Stimulated activated naive CD8-positive, alpha-beta T cell treated with anti-CD3 and anti-CD28 coated beads, Interleukin-15, amount 100 ng/mL, for 72 hours (primary cell): Measurements from ENCODE around the gene PRKAA1.

Experiments
- ATAC-seq: fragments of 150-1000 bp; cut with Tn5 transposase; 2 replicates; pipeline ENCODE4 v1.10.0; 2021; ENCODE audit warnings: mild to moderate bottlenecking, moderate library complexity
- DNase-seq, 2 donors: peaks; one replicate each; pipeline ENCODE4 v3.0.0; 2021 to 2022
- H3K27ac Mint-ChIP-seq, 2 donors: one replicate each; pipeline ENCODE4 v1.8.0; 2022; ENCODE audit warnings: mild to moderate bottlenecking in 2 of 2, mixed read lengths in 2 of 2, moderate library complexity in 2 of 2
- H3K27me3 Mint-ChIP-seq: one replicate; pipeline ENCODE4 v1.8.0; 2022; ENCODE audit warnings: mixed read lengths
- H3K4me1 Mint-ChIP-seq: one replicate; pipeline ENCODE4 v1.8.0; 2022; ENCODE audit warnings: mild to moderate bottlenecking, mixed read lengths
- H3K4me3 Mint-ChIP-seq, 2 donors: one replicate each; pipeline ENCODE4 v1.8.0; 2022; ENCODE audit warnings: mild to moderate bottlenecking in 2 of 2, mixed read lengths in 2 of 2, moderate library complexity in 1 of 2
- H3K9me3 Mint-ChIP-seq, 2 donors: one replicate each; pipeline ENCODE4 v1.8.0; 2022; ENCODE audit warnings: mixed read lengths in 2 of 2

The PRKAA1 gene

DNA sequence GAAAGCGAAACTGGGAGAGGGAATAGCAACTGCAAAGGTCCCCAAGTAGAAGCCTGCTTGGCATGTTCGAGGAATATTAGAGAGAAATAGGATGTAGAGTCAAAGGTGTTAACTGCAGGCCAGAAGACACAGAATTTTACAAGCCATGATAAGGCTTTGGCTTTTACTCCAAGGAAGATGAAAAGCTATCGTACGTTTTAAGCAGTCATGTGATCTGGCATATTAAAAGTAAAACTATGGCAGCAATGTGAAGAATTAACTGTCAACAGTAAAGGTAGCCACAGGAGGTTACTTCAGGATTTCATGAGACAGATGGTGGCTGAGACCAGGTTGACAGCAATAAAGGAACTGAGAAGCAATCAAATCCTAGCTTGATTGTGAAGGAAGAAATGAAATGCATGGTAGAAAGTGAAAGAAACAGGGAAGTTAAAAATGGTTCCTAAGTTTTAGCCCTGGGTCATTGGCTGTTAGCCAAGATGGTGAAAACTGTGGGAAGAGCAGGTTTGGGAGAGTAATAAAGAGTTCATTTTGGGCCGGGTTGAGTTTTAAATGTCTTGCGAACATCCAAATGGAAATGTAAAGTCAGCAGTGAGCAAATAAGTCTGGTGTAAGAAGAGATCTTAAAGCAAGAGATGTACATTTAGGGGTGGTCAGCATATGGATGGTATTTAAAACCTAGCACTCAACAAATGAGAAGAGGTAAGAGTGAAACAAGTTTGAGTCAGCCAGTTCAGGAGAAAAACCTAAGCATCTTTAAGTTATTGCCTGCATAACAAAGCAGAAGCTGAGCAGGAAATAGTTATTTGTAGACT lies 22.1 kb downstream of the PRKAA1 start:
- Mint-ChIP-seq H3K4me3 (no peak overlapping the region), H3K9me3 (no peaks in the 10 kb centered on the region), H3K4me1 (peaks cover 21% of the 10 kb centered on the region), H3K27ac (peak overlapping the region in 1 of 2 donors; percentile 38), H3K27me3 (no peaks in the 10 kb centered on the region)
- ATAC-seq (no peak), DNase-seq (no peak)

DNA sequence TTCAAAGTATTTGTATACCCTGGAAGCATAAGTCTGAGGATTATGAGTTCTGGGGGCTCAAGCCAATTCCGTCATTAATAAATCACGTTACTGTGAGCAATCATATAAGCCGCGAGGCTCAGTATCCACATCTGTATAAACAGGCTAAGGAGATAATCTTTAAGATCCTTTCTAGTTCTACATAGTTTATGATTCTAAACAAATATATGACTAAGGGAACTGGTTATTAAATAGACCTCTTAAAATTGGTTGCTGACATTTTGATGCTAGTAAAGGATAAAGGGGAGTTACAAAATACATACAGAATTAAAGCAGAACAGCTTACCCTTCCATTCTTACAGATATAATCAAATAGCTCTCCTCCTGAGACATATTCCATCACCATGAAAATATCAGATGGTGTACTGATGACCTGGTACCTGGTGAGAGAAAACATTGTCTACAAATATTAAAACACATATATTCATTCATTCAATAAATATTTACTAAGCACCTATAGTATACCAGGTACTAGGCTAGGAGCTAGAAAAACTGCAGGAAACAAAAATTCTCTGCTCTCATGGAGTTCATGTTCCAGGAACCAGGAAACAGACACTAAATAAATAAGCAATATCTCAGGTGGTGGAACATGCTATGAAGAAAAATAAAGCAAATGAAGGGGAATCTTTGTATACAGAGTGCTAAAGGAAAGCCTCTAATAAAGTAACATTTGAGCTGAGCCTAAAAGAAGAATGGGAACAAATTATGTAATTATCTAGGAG lies 22.9 kb downstream of the PRKAA1 start:
- no peak for ATAC-seq
- Mint-ChIP-seq H3K4me1 (peaks cover 15% of the 10 kb centered on the region), H3K4me3 (no peak overlapping the region), H3K27me3 (no peaks in the 10 kb centered on the region), H3K9me3 (no peaks in the 10 kb centered on the region), H3K27ac (no peak overlapping the region)
- no peak for DNase-seq

DNA sequence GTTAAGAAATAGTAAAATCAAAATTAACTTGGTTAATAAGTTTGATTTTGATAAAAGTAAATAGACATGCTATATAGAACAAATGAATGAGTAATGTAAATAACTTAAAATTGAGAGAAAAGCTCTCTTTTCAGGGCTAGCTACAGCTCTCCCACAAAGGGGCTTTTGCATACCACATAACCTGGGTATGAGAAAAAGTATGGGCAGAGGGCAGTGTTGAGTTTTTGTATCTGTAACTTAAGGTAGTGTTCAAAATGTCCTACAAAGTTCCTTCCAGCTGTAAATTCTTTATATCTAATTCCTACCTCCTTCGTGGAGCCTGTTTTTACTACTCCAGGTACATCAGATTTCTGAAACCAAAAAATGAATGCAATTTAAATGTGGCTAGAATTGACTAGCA lies 23.6 kb downstream of the PRKAA1 start:
- H3K4me1 Mint-ChIP-seq = peaks cover 15% of the 10 kb centered on the region
- no peak overlapping the region for H3K27ac Mint-ChIP-seq
- H3K9me3 Mint-ChIP-seq = no peaks in the 10 kb centered on the region
- DNase-seq (no peak), ATAC-seq (no peak)
- no peak overlapping the region for H3K4me3 Mint-ChIP-seq
- H3K27me3 Mint-ChIP-seq = no peaks in the 10 kb centered on the region

DNA sequence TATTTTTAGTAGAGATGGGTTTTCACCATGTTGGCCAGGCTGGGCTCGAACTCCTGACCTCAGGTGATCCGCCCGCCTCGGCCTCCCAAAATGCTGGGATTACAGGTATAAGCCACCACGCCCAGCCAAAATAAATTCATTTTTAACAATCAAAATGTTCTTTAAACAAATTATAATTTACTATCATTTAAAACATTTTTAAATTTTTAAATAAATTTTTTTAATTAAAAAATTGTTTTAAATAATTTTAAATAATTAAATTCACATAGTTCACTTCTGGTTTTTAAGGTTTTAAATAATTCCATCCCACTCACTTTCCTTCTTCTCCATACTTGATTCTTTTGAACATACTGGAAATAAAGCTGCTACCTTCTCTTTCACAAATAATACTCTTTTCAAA lies 27.4 kb downstream of the PRKAA1 start:
- H3K9me3 Mint-ChIP-seq = no peaks in the 10 kb centered on the region
- H3K4me3 Mint-ChIP-seq = no peak overlapping the region
- DNase-seq (no peak), ATAC-seq (no peak)
- H3K4me1 Mint-ChIP-seq = peaks cover under 1% of the 10 kb centered on the region
- H3K27ac Mint-ChIP-seq = no peak overlapping the region
- H3K27me3 Mint-ChIP-seq = no peaks in the 10 kb centered on the region

DNA sequence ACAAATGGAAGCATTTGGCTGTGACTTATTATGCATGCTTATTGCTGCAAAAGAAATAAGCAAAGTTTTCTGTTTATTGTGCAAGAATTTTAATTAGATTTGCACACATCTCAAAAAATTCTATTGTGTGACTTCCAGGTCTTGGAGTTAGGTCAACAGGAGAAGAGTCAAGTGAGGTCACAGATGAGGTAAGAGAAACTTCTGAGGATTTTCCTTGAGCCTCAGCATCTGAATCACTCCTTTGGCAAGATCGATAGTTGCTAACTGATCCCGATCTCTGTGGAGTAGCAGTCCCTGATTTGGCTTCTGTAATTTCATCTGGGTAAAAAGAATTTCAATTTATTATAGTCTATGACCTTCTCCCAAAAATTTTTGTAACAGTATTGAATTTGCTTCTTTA lies 35.5 kb downstream of the PRKAA1 start:
- H3K27ac Mint-ChIP-seq = no peak overlapping the region
- DNase-seq (no peak), ATAC-seq (no peak)
- H3K4me3 Mint-ChIP-seq = no peak overlapping the region
- no peaks in the 10 kb centered on the region for H3K4me1 Mint-ChIP-seq
- no peaks in the 10 kb centered on the region for H3K27me3 Mint-ChIP-seq
- no peaks in the 10 kb centered on the region for H3K9me3 Mint-ChIP-seq

DNA sequence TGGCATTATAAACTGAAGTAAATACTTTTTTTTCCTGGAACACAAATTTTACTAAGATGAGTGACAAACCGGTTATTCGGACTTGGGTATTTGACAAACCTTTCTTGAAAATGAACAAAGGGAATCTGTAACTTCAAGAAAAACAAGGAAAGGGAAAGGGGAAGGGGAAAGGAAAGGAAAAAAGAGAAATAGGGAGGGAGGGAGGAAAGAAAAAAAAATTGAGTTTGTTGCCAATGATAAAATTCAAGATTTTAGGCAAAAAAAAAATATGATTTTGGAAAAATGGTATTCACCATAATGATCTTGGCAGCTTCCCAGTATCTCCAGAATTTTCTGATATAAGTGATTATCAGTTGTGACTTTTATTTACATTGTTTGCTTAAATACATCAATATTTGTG lies 40.8 kb downstream of the PRKAA1 start:
- Mint-ChIP-seq H3K9me3 (no peaks in the 10 kb centered on the region), H3K27ac (no peak overlapping the region), H3K27me3 (no peaks in the 10 kb centered on the region), H3K4me1 (no peaks in the 10 kb centered on the region), H3K4me3 (no peak overlapping the region)
- DNase-seq = no peak
- no peak for ATAC-seq

DNA sequence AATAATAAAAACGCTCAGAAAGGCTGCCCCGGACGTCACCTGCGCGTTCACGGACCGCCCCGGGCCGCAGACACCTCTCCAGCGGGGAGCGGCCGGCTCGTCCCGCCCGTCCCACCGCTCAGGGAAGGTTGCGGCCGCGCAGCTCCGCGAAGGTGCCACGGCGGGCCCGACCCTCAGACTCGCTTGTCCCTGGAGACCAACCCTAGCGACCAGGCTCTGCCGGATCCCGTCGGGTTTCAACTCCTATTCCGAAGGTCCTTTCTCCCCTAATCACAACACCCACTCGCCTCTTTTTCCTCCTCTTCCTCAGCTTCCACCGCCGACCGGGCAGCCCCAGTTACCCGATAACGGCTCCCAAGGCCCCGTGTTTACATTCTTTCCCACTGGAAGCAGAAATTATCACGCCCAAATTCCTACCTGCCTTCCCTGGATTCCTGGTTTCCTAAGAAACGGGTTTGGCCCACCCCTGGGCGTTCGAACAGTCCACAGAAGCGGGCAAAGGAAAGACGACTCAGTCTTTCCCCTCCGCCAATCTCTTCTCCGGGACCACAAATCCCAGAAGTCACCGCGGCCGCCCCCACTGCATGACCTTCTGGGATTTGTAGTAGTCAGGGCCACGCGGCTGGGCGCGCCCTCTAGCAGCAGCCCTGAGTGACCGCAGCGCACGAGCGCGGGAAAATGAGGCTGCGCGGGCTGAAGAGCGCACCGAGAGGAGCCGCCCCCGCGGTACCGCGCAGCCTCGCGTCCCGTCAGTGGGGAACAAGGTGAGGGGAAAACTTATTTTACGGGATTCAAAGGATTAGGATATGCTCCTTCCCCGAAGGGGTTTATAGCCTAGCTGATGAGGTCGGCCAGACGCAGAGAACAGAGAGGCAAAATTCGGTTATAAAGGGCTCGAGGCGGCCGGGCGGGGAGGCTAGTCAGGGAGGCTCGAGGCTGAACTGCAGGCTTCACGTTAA lies 42.5 kb downstream of the PRKAA1 start, which contains the start of gene TTC33:
Gene TTC33, minus strand, starts transcription at position 555 of the 959 bp plus-strand sequence. CDS start 8,943 bp downstream, outside the sequence.
- no peaks in the 10 kb centered on the region for H3K27me3 Mint-ChIP-seq
- H3K4me3 Mint-ChIP-seq = peak within 1 kb of the TSS in 1 of 2 donors; percentile 12
- H3K27ac Mint-ChIP-seq = no peak within 1 kb of the TSS
- H3K4me1 Mint-ChIP-seq = peaks cover 4% of the 10 kb centered on the region
- no peaks in the 10 kb centered on the region for H3K9me3 Mint-ChIP-seq
- peak; percentile 92 for ATAC-seq
- peak; percentile 92 to 96 for DNase-seq

DNA sequence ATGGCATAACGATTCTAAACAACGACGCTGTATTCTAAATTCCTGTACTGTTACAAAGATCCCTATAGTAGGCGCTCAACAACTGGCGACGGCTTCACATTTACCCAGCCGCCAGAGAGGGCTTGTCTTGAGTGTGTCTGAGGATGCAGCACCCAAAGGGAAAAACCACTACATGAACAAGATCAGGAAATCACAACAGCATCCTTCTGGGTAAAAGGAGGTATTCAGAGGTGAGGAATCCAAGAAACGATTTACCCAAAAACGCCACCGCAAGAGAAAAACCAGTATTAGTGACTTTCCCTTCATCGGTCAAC lies 43.1 kb downstream of the PRKAA1 start:
- Mint-ChIP-seq H3K4me3 (no peak overlapping the region), H3K27ac (no peak overlapping the region), H3K9me3 (no peaks in the 10 kb centered on the region), H3K4me1 (peaks cover 10% of the 10 kb centered on the region), H3K27me3 (no peaks in the 10 kb centered on the region)
- DNase-seq = peak; percentile 58 to 70
- ATAC-seq = peak; percentile 74

DNA sequence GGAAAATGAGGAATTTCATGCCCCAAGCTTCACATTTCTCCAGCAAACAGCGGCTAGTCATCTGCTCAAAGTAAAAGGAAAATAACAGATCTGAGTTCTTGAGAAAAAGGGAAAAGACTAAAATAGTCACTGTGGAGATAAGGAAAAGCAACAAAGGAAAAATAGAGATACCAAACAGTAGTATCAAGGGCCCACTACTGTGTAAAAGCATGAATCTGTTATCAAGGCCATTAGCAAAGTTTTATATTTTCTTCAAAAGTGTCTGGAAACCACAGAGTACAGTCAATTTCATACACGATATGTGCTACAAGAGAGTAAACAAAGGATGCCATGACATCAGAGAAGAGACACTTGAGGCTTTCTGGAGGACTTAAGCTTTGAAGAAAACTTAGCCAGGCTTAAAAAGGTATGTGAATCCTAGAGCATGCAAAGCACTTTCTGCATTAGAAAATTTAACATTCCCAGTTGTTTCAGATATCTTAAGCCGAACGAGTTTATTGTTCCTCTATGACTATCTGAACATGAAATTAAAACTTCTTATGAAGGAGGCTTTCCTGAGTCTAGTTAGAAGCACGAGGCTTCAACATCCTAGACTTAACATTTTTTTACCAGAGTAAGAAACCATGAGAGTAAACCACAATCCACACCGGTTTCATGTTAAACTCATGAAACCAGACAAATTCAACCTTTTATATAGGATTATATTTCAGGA lies 43.6 kb downstream of the PRKAA1 start:
- Mint-ChIP-seq H3K27ac (no peak overlapping the region), H3K4me3 (no peak overlapping the region), H3K4me1 (peaks cover 10% of the 10 kb centered on the region), H3K27me3 (no peaks in the 10 kb centered on the region), H3K9me3 (no peaks in the 10 kb centered on the region)
- peak; percentile 61 for ATAC-seq
- DNase-seq = no peak

DNA sequence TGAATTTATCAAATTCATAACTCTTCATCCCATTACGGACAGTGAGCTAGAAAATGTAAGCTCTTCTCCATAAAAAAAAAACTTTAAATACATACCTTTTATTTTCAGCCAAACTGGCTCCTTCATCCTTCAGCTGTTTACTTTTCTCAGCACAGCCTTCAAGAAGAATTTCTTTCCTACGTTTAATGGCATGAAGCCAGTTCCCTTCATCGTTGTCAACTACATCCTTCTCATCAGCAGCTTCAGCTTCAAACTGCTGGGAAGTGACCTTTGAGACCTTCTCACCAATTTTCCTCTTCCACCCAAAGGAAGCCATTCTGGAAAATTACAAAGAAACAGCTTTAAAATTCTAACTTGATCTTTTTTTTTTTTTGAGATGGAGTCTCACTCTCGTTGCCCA lies 51.5 kb downstream of the PRKAA1 start:
- ATAC-seq (no peak), DNase-seq (no peak)
- peaks cover 36% of the 10 kb centered on the region for H3K4me1 Mint-ChIP-seq
- H3K9me3 Mint-ChIP-seq = no peaks in the 10 kb centered on the region
- H3K4me3 Mint-ChIP-seq = no peak overlapping the region
- no peak overlapping the region for H3K27ac Mint-ChIP-seq
- H3K27me3 Mint-ChIP-seq = no peaks in the 10 kb centered on the region

DNA sequence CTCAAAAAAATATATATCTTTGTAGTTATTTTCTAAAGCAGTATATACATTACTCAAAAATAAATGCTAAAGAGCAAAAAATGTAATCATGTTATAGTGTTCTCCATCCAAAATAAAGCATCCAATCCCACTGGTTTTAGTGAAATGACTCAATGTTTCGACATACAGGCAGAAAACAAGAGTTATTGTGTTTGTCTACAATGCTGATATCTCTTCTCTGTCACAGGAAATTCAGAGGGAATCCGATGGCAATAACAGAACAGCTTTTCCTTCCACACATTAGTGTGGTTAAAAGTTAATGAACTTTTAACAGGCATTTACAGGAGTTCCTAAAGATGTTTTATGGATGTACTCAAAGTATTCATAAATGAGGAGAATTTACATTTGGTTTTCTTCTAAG lies 54.4 kb downstream of the PRKAA1 start:
- Mint-ChIP-seq H3K9me3 (peaks cover 7 to 9% of the 10 kb centered on the region in 2 donors), H3K27me3 (no peaks in the 10 kb centered on the region), H3K27ac (no peak overlapping the region), H3K4me3 (no peak overlapping the region), H3K4me1 (peaks cover 19% of the 10 kb centered on the region)
- ATAC-seq = no peak
- DNase-seq = no peak

DNA sequence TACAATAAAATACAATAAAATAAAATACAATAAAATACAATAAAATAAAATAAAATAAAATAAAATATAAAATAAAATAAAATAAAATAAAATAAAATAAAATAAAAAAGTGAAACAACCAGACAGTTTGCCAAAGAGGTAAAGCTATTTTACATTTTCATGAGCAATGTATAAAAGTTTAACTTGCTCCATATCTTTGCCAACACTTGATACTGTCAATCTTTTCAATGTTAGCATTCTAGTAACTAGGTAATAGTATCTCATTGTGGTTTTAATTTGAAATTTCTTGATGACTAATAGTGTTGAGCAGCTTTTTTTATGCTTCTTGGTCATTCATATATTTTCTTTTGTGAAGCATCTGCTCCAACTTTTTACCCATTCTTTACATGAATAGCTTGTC lies 59.7 kb downstream of the PRKAA1 start:
- DNase-seq = no peak
- H3K9me3 Mint-ChIP-seq = peaks cover 7 to 9% of the 10 kb centered on the region in 2 donors
- no peaks in the 10 kb centered on the region for H3K27me3 Mint-ChIP-seq
- no peak for ATAC-seq
- H3K4me3 Mint-ChIP-seq = no peak overlapping the region
- H3K4me1 Mint-ChIP-seq = peaks cover 30% of the 10 kb centered on the region
- no peak overlapping the region for H3K27ac Mint-ChIP-seq

DNA sequence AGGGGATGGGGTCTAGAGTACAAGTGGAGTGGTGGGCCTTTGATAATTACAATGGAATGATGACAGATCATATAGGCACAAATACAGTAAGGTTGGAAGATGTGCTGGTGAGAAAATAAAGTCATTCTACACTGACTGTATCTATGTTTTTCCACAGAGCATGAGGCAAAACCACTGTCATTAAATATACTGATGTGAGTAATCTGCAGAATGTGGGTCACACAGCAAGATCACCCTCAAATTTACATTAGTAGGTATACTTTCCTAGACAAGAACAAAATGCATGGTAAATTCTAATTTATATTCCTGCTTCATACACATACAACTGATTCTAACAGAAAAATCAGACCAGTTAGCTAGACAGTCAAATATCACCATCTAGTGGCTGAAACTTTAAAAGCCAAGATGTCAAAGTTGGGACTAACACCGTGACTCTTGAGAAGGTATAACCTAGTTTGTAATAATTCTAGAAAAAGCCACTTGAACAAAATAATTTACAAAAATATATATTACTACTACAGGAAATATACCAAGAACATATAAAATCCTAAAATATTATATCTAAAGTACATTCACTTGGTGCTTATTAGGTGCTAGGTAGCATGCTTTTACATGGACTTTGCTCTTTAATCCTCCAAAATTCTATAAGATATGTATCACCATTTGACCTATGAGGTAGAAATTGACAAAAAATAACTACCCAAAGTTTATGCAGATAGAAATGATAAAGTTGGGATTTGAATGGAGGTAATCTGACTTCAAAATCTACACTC lies 61.9 kb downstream of the PRKAA1 start:
- Mint-ChIP-seq H3K4me3 (no peak overlapping the region), H3K9me3 (peaks cover 7 to 9% of the 10 kb centered on the region in 2 donors), H3K27me3 (no peaks in the 10 kb centered on the region), H3K27ac (peak overlapping the region in 1 of 2 donors; percentile 8), H3K4me1 (peaks cover 24% of the 10 kb centered on the region)
- ATAC-seq (peak; percentile 71), DNase-seq (no peak)

DNA sequence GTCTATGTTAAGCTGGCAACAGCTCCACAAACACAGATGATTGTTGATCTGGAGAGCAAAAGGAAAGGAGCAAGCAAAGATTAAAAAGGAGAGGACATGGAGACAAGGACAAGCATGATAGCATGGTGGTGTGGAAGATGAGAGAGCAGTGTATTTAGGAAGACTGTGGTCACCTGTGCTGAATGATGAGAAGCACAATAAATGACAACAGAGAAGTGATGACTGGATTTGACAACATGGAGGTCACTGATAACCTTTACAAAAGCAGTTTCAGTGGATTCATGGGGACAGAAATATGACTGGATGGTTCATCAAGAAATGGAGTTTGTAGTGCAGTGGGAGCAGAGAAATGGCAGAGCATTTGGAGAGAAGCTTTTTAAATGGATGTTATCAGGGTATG lies 62.6 kb downstream of the PRKAA1 start:
- peaks cover 25% of the 10 kb centered on the region for H3K4me1 Mint-ChIP-seq
- no peak for ATAC-seq
- DNase-seq = no peak
- no peak overlapping the region for H3K4me3 Mint-ChIP-seq
- no peaks in the 10 kb centered on the region for H3K27me3 Mint-ChIP-seq
- H3K9me3 Mint-ChIP-seq = peaks cover 2 to 3% of the 10 kb centered on the region in 2 donors
- peak overlapping the region in 1 of 2 donors; percentile 8 for H3K27ac Mint-ChIP-seq
